Spleen (tissue), 7 donors: ENCODE measurements around the gene CCDC74A.
"Not testable (repeated sequence)": the region's sequence is repeated elsewhere in the genome, so short reads cannot be mapped to it uniquely, and the experiment has no call there.

Experiments used
- POLR2AphosphoS5 ChIP-seq, 3 donors: sonication (generic); formaldehyde crosslinking; IDR thresholded peaks; one replicate each; pipeline ENCODE4 v1.5.1; 2017; ENCODE audit warnings: antibody characterized with exemption in 3 of 3
- TF ChIP-seq, protein P1 (sequence below), 11 experiments: fragments of 200-600 bp in 7 of 11; fragments of 450-650 bp in 4 of 11; sonication (generic) in 4 of 11; IDR thresholded peaks in 8 of 11; conservative IDR thresholded peaks in 3 of 11; 1 replicate in 7 of 11; 2 replicates in 4 of 11; pipeline versions ENCODE4 v1.4.0 to v1.8.0; 2016 to 2021; ENCODE audit warnings: antibody characterized with exemption in 11 of 11, inconsistent platforms in 4 of 11, mild to moderate bottlenecking in 1 of 11
- donor health status: DM: no; HTN: no; CAD: no; lungs with moderate emphysema.
- donor health status: DM: no; HTN: no; CAD: no.
- donor health status: DM: no; HTN: no; CAD: no.

DNA sequence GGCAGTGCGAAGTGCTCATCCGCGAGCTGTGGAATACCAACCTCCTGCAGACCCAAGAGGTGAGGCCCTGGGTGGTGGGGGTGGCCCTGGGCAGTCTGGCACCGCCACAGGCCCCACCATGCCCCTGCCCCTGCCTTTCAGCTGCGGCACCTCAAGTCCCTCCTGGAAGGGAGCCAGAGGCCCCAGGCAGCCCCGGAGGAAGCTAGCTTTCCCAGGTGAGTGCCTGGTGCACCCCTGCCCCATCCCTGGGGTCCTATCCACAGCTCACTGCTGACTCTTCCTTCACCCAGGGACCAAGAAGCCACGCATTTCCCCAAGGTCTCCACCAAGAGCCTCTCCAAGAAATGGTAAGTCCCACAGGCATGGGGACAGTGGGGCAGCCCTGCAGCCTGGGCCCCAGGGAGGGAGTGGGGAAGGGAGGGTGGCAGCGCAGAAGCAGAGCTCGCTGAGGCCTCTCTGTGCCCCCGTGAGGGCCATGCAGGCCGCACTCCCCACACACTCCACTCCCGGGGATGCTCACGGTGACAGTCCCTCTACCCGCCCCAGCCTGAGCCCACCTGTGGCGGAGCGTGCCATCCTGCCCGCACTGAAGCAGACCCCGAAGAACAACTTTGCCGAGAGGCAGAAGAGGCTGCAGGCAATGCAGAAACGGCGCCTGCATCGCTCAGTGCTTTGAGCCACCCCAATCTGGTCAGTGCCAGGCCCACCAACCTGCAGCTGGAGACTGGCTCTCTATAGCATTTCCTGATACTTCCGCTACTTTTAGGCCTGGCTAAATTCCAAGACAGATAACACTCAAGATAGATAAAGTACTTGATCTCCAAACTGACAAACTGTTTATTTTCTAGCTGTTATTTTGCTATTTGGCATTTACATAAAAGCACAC is 5.3 kb downstream of the CCDC74A start:
- TF ChIP-seq, protein P1, sequence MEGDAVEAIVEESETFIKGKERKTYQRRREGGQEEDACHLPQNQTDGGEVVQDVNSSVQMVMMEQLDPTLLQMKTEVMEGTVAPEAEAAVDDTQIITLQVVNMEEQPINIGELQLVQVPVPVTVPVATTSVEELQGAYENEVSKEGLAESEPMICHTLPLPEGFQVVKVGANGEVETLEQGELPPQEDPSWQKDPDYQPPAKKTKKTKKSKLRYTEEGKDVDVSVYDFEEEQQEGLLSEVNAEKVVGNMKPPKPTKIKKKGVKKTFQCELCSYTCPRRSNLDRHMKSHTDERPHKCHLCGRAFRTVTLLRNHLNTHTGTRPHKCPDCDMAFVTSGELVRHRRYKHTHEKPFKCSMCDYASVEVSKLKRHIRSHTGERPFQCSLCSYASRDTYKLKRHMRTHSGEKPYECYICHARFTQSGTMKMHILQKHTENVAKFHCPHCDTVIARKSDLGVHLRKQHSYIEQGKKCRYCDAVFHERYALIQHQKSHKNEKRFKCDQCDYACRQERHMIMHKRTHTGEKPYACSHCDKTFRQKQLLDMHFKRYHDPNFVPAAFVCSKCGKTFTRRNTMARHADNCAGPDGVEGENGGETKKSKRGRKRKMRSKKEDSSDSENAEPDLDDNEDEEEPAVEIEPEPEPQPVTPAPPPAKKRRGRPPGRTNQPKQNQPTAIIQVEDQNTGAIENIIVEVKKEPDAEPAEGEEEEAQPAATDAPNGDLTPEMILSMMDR (IDR thresholded peaks at IDR 0.05 in 8 of 11, conservative IDR thresholded peaks at IDR 0.05 in 3 of 11), result not testable (repeated sequence)
- TF ChIP-seq POLR2AphosphoS5 (IDR thresholded peaks at IDR 0.05), result not testable (repeated sequence)
